ENCODE results near the gene BICRAL. TPM values are rescaled to one million over a fixed set of nuclear protein-coding genes. Genes with fewer than 3 reads are reported as not detected.
A peak's percentile ranks its signal among the peaks of the same experiment; 100 is the strongest.

Gene BICRAL
- total and polyA plus RNA-seq, 2 of the 4 experiments (the other 2 are of a cell fraction) = 4.0 to 6.1 TPM

DNA sequence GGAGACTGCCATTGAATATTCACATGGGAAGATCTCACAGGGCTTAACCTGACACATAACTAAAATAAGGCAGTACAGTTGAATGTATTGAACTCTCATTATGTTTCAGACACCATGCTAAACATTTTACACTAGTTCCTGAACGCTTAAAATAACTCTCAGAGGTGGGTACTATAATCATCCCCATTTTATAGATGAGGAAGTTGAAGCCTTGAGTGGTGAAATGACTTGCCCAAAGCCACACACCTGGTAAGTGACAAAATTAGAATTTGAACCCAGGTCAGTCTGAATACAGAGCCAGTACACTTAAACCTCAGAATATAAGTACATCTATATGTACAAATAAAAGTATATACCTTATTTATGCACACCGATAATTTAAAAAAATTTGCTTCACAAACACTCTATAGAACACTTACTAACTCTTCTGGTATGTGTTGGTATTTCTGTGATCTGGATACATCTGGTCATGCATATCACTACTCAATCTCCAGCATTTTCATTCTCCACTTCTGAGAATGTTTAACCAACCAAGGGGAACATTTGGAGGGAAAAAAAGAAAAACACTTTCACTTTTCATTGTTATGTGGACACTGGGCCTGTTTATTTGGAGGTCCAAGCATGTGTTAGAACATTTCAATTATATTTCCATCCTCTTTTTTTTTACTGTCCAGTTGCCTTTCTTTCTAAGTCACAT lies 4.6 kb upstream of the BICRAL start:
- intact Hi-C loops (cut with micrococcal nuclease) = no loop called here
- Histone ChIP-seq H3K4me1 (ENCODE audit: control insufficient read depth, insufficient read depth, low read length) (no peaks in the 10 kb centered on the region), H3K23ac (ENCODE audit: low read depth, low read length) (no peak overlapping the region), H2AFZ (replicated peaks; ENCODE audit: low read length, poor library complexity) (no peak overlapping the region), H4K8ac (ENCODE audit: low read depth in 2 of 2, low read length in 2 of 2) (no peak overlapping the region), H2BK20ac (ENCODE audit: low read depth, low read length) (no peak overlapping the region), H3K4me2 (ENCODE audit: low read depth, low read length) (peak overlapping the region; percentile 75), H2BK5ac (ENCODE audit: low read depth, low read length, poor library complexity, severe bottlenecking) (no peak overlapping the region), H2AK5ac (ENCODE audit: low read depth, low read length) (no peak overlapping the region), H3K18ac (ENCODE audit: low read depth, low read length) (no peak overlapping the region; the same call in 1 of the 2 replicates), H3K27ac (ENCODE audit: insufficient read depth, low read length) (no peak overlapping the region), H3K9me3 (ENCODE audit: control insufficient read depth, insufficient read depth, low read length) (no peaks in the 10 kb centered on the region), H3K36me3 (ENCODE audit: control insufficient read depth, insufficient read depth, low read length) (no peaks in the 10 kb centered on the region), H4K5ac (ENCODE audit: low read depth, low read length) (0 out of 2 replicates have a peak overlapping the region, but pooled peaks have one; percentile 31), H3K4ac (ENCODE audit: low read depth, low read length) (no peak overlapping the region), H3K4me3 (ENCODE audit: insufficient read depth, low read depth, low read length) (no peak overlapping the region), H2AK9ac (replicated peaks; ENCODE audit: low read depth, low read length, poor library complexity) (no peak overlapping the region), H3K56ac (ENCODE audit: extremely low read depth, insufficient read depth, low read length) (no peak overlapping the region), H3K9ac (ENCODE audit: low read depth, low read length) (no peak overlapping the region; the same call in 1 of the 2 replicates), H4K91ac (ENCODE audit: insufficient read depth, low read depth, low read length) (no peak overlapping the region), H2BK120ac (ENCODE audit: low read depth, low read length) (no peak overlapping the region), H3K9me1 (ENCODE audit: insufficient read depth, low read length) (peaks cover 5% of the 10 kb centered on the region; the same call in 1 of the 2 replicates), H4K20me1 (ENCODE audit: insufficient read depth, low read length) (no peaks in the 10 kb centered on the region), H3K79me1 (ENCODE audit: low read depth in 1 of 2, low read length in 2 of 2) (peaks cover 3 to 8% of the 10 kb centered on the region in 2 experiments; a peak in 1 of 4 replicates), H3K14ac (replicated peaks; ENCODE audit: low read depth, low read length) (no peak overlapping the region), H2BK15ac (ENCODE audit: low read depth, low read length) (no peak overlapping the region), H3K27me3 (ENCODE audit: control insufficient read depth, insufficient read depth, low read length) (no peaks in the 10 kb centered on the region)
- peak; percentile 73 for DNase-seq
- peak; percentile 50 for ATAC-seq (ENCODE audit: low read depth)
- no TSS peak for BruUV-seq (replicated peaks)
- TF ChIP-seq CEBPB (IDR thresholded peaks at IDR 0.05; ENCODE audit: low read depth, low read length) (no peak), NFE2L2 (IDR thresholded peaks at IDR 0.05; ENCODE audit: low read depth, low read length) (no peak), BHLHE40 (IDR thresholded peaks at IDR 0.05; ENCODE audit: low read depth, low read length) (no peak), FOS (IDR thresholded peaks at IDR 0.05; ENCODE audit: low read depth, low read length) (no peak), MXI1 (IDR thresholded peaks at IDR 0.05; ENCODE audit: borderline replicate concordance, low read depth, low read length) (no peak), POLR2A (IDR thresholded peaks at IDR 0.05; ENCODE audit: low read depth, low read length) (no peak), RCOR1 (IDR thresholded peaks at IDR 0.05; ENCODE audit: insufficient replicate concordance, low read length) (no peak), SMC3 (IDR thresholded peaks at IDR 0.05; ENCODE audit: low read depth, low read length) (no peak), USF2 (IDR thresholded peaks at IDR 0.05; ENCODE audit: low read depth, low read length) (no peak), CHD1 (IDR thresholded peaks at IDR 0.05; ENCODE audit: low read depth, low read length) (no peak), MAZ (IDR thresholded peaks at IDR 0.05; ENCODE audit: borderline replicate concordance, low read depth, low read length) (no peak), RAD21 (IDR thresholded peaks at IDR 0.05; ENCODE audit: low read length) (no peak)
- TF ChIP-seq, protein P1, sequence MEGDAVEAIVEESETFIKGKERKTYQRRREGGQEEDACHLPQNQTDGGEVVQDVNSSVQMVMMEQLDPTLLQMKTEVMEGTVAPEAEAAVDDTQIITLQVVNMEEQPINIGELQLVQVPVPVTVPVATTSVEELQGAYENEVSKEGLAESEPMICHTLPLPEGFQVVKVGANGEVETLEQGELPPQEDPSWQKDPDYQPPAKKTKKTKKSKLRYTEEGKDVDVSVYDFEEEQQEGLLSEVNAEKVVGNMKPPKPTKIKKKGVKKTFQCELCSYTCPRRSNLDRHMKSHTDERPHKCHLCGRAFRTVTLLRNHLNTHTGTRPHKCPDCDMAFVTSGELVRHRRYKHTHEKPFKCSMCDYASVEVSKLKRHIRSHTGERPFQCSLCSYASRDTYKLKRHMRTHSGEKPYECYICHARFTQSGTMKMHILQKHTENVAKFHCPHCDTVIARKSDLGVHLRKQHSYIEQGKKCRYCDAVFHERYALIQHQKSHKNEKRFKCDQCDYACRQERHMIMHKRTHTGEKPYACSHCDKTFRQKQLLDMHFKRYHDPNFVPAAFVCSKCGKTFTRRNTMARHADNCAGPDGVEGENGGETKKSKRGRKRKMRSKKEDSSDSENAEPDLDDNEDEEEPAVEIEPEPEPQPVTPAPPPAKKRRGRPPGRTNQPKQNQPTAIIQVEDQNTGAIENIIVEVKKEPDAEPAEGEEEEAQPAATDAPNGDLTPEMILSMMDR (conservative IDR thresholded peaks at IDR 0.05; ENCODE audit: low read depth, low read length) = no peak
- TF ChIP-seq, protein P2, sequence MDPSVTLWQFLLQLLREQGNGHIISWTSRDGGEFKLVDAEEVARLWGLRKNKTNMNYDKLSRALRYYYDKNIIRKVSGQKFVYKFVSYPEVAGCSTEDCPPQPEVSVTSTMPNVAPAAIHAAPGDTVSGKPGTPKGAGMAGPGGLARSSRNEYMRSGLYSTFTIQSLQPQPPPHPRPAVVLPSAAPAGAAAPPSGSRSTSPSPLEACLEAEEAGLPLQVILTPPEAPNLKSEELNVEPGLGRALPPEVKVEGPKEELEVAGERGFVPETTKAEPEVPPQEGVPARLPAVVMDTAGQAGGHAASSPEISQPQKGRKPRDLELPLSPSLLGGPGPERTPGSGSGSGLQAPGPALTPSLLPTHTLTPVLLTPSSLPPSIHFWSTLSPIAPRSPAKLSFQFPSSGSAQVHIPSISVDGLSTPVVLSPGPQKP (IDR thresholded peaks at IDR 0.05; ENCODE audit: borderline replicate concordance, low read depth, low read length) = no peak
- dilution Hi-C loops (cut with HindIII; ENCODE audit: low sequenced_read_pairs, unreplicated experiment) = no loop called here
- ChIA-PET CTCF (interaction anchor here (1.0 kb wide), 1 partner anchor 29 kb away, joined by 5 read pairs; no protein-coding TSS in a partner anchor), POLR2A (ENCODE audit: unreplicated experiment) (no interaction called here)
- in situ Hi-C loops (cut with MboI; ENCODE audit: low sequenced_read_pairs) = no loop called here
- WGBS, 2 experiments (ENCODE audit: extremely low coverage in 2 of 2, insufficient read length in 1 of 2) = no CpG with 5 or more reads among the region's 2 CpGs
